ENCODE results near the gene CT55. TPM values are rescaled to one million over a fixed set of nuclear protein-coding genes. Genes with fewer than 3 reads are reported as not detected.

Gene CT55
- total RNA-seq, 1 donor from 2014 or later, result not detected

Other genes with a start within 250 kb of the CT55 start
- gene SMIM10, start 180.4 kb downstream of the CT55 start, total RNA-seq, result 0.41 and 0.59 TPM in 2 replicates
- gene RTL8B, start 148.9 kb downstream of the CT55 start, total RNA-seq, result 0.20 and 0.30 TPM in 2 replicates
- 18.5 and 19.7 TPM in 2 replicates for gene RTL8C, start 139.0 kb downstream of the CT55 start, total RNA-seq
- gene RTL8A, start 119.3 kb downstream of the CT55 start, total RNA-seq, result 12.0 and 13.1 TPM in 2 replicates
- not detected in 2 replicates for gene SMIM10L2B, start 72.7 kb downstream of the CT55 start, total RNA-seq
- not detected in 2 replicates for gene ETDB, start 50.9 kb downstream of the CT55 start, total RNA-seq
- gene ETDA, start 80.7 kb upstream of the CT55 start, total RNA-seq, result not detected in 2 replicates
- gene ETDC, start 138.1 kb upstream of the CT55 start, total RNA-seq, result not detected in 2 replicates
- 11.0 and 12.4 TPM in 2 replicates for gene ZNF75D, start 172.7 kb upstream of the CT55 start, total RNA-seq
- gene ZNF449, start 173.4 kb upstream of the CT55 start, total RNA-seq, result 3.4 and 3.5 TPM in 2 replicates

All from T-helper 2 cell treated with Interferon-gamma antibody and Interleukin-4, amounts not matched to agents 100 ng/mL and 5 ng/mL, for 36 hours (primary cell).